HG03280 (cell line): ENCODE results near the gene CDH22.

Source experiments
- ATAC-seq: cut with Tn5 transposase; IDR thresholded peaks from one replicate; pipeline ENCODE4 v1.9.1; 2021; ENCODE audit warnings: mild to moderate bottlenecking, moderate library complexity; ENCODE audit not compliant: unreplicated experiment

Gene CDH22

DNA sequence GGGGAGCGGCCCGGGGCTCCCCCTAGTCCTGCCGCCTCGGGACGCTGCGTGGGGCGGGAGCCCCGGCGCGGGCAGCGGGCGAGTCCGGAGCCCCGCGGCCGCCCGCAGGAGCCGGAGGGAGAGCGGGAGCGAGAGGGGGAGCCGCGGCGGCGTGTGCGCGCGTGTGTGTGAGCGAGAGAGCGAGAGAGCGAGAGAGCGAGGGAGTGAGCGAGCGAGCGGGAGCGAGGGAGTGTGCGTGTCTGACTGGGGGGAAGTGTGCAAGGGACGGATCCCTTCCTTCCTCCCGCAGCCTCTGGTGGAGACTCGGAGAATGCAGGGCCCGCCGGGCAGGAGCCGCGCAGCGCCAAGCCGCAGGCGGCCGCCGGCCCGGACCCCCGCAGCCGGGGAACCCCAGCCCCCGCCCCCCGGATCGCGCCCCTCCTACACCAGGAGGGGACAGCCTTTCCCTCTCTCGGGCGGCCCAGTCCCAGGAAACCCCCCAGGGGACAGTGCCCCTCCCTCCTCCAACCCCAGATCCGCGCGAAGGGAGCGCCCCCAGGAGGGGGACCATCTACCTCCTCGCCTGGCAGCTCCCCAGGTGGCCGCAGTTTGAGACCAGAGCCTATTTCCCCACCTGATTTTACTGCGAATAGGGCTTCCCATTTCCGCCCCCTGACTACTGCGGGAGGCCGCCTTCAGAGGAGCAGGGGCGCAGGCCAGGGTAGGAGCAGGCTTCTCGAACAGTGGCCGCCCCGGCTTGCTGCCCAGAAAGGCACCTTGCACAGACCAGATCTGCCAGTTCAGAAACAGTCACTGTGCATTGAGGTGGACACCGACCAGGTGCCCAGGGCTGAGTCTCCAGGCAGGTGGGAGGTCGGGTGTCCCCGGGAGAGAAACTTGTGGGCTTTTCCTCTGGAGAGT is at the start of gene CDH22:
CDH22 (minus strand) TSS at position 241 of the 900 bp plus-strand sequence. CDS start 57,204 bp downstream, outside the sequence.
- ATAC-seq = no peak

GRCh38 chr20:46357030-46357514 is 48.8 kb upstream of the CDH22 start:
- ATAC-seq = no peak

DNA sequence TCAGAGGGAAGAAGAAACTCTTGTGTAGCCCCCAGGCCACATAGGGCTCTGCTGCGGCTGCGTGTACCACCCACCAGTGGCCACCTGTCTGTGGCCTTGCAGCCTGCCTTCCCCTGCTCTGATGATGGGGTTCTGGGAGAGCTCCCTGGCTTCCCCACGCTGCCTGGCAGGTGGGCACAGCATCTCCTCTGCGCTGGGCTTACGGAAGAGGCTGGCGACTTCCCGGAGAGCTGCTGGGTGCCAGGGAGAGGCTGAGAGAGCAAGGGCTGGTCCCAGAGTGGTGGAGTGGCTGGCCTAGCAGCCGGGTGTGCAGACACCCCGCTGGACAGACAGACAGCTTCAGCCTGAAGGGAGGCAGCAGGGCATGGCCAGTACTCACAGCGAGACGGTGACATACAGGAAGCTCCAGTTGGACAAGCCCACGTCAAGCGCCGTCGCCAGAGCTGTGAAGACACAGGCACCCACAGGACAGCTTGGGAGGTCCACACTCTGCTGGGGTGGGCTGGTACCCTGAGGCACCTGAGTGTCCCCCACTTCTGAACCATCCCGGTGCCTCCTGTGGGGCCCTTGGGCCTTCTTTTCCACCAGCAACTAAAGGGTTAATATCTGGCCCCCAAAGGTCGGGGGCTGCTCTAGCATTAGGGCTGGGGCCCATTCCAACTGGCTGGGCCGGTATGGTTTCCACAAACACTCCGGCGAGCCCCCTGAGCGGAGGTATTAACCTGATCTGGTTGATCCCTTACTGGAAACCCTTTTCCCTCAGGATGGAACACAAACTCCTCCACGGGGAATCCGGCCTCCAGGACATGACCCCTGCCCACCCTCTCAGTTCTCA is 48.1 kb upstream of the CDH22 start:
- ATAC-seq = no peak

- no peak for ATAC-seq
Observed at GRCh38 chr20:46355778-46356177, 47.5 kb upstream of the CDH22 start.

- ATAC-seq = no peak
Observed at GRCh38 chr20:46354920-46355654, 46.8 kb upstream of the CDH22 start.

- ATAC-seq = no peak
Observed at GRCh38 chr20:46354207-46354555, 45.9 kb upstream of the CDH22 start.

- ATAC-seq = no peak
Observed at GRCh38 chr20:46353500-46354206, 45.4 kb upstream of the CDH22 start.

DNA sequence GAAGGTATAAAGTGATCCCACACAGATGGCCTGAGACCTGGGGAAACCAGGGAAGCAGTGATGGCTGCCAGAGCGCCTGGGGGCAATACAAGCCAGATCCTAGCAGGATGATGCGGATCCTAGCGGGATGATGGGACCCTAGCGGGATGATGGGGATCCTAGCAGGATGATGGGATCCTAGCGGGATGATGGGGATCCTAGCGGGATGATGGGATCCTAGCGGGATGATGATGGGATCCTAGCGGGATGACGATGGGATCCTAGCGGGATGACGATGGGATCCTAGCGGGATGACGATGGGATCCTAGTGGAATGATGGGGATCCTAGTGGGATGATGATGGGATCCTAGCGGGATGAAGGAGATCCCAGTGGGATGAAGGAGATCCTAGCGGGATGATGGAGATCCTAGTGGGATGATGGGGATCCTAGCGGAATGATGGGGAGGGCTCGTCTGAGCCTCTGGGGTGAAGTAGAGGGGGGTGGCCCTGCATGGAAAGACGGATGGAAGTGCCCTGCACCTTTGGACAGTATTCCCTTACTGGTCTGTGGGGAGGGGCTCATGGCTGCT is 44.2 kb upstream of the CDH22 start:
- ATAC-seq = no peak

DNA sequence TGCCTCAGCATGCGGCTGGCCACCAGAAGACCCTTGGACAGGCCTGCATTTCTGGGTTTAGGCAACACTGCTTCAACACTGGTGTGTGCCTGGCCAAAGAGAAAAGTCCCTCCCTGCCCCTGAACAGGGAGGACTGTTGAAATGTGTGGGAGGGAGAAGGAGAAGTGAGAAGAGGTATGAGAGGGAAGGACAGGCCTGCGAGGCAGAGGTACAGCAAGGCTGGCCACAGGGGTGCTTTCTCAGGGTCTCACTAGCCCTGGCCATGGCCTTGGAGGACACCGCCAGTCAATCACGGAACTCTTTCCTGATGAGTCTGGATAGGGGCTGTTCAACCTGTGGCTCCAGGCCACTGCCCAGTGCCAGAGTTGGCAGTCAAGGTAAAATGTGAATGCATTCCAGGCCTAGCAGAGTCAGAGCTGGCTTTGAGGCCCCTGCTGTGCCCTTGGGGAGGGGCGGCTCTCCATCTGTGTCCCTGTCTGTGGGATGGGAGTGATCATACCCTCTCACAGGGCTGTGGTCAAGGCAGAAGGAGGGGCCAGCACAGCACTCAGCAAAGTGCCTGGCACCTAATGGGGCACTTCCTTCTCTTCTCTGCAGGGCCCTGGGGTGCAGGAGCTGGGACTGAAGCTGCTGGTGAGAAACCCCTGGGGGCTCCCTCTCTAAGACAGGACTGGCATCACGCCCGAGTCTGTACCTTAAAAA is 43.2 kb upstream of the CDH22 start:
- no peak for ATAC-seq

DNA sequence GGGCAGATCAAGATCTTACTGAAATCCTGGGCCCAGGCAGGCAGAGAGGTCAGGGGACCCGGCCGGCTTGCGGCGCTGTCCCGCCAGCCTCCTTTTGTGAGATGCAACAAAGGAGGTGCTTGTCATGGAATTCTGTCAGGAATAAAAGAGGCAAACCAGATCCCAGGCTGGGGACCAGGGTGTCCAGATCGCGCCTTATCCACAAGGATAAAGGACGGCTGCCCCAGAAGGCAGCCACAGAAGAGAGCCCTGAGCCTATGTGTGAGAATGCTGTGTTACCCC is 42.6 kb upstream of the CDH22 start:
- no peak for ATAC-seq

DNA sequence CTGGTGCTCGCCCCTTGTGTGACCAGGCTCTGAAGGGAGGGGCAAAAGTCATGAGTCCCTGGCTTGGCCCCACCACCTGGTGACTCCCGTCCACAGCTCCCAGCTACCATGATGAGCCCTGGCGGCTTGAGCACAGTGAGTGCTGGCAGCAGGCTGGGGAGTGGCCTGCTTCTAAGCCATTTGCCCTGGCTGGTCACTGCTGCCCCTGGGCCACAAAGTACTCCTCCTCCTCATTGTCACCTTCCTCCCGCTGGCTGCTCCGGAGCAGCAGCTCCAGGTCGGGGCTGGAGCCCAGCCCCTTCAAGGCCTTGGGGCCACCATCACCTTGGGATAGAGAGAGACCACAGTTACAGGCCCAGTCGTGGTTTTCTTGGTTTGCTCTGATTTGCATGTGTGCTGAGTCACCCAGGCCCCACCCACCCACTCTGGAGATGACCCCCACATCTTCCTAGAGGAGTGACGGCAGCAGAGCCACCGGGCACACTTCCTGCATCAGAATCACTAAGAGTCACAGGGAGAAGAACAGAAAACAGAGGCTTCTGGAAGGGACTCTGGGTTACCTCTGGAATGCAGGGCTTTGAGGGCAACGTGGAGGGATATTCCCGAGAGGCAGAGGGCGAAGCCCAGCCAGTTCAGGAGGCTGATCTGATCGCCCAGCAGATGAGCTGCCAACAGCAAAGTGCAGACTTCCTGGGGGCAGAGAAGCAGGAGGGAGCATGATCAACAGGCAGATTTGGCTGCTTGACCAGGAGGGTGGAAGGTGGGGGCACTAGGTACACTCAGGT is 42.1 kb upstream of the CDH22 start:
- ATAC-seq = peak; percentile 51

- no peak for ATAC-seq
Observed at GRCh38 chr20:46349742-46350056, 41.4 kb upstream of the CDH22 start.

GRCh38 chr20:46349035-46349741 is 40.9 kb upstream of the CDH22 start:
- no peak for ATAC-seq

DNA sequence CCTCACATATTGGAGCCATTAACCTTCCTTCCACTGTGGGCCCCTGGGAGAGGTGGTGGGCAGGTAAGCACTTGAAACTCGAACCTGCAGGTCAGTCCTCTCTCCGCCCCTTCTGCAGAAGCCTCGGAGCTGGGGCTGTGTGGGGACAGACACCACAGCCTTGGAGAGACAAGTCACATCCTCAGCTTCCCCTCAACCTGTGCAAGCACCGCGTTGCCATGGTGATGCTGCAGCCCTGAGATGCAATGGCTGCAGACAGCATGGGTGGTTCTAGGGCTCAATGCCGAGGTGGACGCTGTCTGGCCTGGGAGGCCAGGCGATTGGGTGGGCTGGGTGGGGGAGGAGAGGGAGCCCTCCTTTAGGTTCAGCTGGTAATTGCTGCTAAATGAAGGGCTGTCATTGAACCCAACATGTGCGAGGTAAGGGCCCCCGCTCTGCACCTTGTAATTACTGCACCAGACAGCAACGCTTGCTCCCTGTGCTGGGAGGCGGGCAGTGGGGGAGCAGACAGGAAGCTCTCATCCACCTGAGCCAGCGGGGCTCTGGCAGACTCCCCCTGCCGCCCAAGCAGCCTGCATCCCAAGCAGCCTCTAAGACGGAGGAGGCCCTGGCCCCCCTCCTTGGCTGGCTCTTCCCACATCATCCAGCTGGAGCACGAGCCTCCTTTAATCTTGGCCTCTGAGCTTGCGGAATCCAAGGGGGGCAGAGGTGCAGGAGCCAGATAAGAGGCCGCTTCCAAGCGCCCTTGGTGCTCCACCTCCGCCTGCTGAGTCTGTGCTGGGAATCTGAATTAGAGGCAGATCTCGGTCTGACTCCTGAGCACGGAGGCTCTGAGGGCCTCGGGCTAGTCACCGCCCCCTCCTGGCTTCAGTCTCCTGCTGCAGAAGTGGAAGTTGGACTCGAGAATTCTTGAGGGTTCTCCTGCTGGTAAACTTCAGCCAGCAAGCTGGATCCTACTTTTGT is 39.8 kb upstream of the CDH22 start:
- no peak for ATAC-seq

DNA sequence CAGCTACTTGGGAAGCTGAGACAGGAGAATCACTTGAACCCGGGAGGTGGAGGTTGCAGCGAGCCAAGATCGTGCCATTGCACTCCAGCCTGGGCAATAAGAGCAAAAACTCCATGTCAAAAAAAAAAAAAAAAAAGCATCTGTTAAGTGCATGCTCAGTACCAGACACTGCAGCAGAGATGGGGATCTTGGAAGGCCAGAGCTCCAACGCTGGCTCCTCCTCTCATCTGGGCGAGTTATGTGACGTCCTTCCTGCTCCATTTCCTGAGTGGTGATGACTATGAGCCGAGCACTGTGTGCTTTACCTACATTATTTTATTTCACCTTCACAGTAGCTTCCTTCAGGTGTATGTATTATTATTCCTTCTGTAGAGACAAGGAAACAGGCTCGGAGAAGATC is 38.5 kb upstream of the CDH22 start:
- no peak for ATAC-seq

DNA sequence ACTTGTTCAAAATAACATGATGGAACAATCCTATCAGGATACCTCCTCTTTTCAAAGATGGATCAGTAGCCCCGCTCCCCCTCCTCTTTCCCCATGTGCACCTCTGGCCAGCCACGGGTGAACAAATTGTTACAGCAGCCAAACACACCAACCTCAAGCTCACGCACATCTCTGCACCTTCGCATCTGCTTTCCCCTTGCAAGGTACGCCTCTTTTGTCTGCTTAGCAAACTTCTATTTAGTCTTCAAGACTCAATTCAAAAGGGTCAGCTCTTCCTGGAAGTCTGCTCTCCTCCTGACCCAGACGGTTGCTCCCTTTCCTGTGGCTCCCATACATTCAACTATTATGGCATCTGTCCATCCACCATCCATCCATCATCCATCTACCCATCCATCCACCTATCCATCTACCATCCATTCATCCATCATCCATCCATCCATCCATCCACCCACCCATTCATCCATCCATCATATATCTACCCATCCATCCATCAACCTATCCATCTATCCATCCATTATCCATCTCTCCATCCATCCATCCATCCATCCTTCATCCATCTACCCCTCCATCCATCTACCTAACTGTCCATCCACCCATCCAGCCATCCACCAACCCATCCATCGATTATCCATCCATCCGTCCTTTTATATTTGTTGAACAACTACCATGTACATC is 36.3 kb upstream of the CDH22 start:
- no peak for ATAC-seq

DNA sequence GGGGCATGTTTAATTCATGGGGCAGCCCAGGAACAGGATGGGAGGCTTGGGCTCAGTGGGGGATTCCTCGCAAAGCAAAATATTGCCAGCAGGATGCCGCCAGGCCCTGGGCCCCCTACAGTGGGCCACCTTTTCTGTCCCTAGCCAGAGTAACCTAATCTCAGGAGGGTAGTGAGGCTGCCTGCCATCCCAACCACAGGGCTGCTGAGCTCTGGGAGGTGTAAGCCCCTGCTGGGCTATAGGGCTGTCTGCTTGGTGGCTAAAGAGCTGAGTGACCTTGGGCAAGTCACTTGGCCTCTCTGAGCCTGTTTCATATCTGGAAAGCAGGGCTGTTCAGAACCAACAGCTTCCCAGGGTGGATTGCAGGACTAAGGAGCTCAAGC is 35.7 kb upstream of the CDH22 start:
- no peak for ATAC-seq
